ENCODE measurements around the gene PTPN4.

The PTPN4 gene, protein sequence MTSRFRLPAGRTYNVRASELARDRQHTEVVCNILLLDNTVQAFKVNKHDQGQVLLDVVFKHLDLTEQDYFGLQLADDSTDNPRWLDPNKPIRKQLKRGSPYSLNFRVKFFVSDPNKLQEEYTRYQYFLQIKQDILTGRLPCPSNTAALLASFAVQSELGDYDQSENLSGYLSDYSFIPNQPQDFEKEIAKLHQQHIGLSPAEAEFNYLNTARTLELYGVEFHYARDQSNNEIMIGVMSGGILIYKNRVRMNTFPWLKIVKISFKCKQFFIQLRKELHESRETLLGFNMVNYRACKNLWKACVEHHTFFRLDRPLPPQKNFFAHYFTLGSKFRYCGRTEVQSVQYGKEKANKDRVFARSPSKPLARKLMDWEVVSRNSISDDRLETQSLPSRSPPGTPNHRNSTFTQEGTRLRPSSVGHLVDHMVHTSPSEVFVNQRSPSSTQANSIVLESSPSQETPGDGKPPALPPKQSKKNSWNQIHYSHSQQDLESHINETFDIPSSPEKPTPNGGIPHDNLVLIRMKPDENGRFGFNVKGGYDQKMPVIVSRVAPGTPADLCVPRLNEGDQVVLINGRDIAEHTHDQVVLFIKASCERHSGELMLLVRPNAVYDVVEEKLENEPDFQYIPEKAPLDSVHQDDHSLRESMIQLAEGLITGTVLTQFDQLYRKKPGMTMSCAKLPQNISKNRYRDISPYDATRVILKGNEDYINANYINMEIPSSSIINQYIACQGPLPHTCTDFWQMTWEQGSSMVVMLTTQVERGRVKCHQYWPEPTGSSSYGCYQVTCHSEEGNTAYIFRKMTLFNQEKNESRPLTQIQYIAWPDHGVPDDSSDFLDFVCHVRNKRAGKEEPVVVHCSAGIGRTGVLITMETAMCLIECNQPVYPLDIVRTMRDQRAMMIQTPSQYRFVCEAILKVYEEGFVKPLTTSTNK

DNA sequence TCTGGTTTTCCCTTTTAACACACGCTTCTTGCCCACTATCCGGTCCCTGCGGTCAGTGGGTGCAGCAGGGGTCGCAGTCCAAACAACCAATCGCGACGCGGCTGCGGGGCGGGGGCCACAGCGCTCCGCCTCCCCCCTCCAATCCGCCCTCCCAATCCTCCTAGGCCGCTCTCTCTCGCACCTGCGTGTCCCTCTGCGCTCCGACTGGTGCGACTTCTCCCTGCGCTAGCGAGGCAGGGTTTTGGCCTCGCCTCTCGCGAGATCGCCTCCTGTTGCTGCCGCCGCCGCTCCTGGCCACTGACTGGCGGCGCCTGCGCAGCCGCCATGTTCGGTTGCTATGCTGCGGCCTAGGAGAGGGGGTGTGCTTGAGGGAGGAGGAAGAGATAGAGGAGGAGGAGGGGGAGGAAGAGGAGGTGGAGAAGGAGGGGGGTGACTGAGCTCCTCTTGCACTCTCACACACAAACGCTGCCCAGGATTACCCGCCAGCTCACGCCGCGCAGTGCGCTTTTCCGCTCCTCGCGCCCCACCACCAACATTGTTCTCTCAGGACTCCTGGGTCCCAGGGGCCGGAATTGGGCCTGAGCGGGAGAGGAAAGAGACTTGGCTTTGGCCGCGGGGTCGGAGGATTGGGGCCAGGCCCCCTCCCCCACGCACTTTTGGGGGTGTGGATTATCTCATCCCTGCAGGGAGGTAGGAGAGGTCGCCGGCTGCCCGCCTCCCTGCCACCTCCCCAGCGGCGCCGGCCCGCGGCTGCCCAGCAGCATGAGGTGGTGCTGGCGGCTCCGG is at the start of gene PTPN4:
PTPN4 (plus strand) TSS at position 472 of the 786 bp plus-strand sequence. CDS start 49,932 bp downstream, outside the sequence.
- DNase-seq = peak; percentile 98 to 99

DNA sequence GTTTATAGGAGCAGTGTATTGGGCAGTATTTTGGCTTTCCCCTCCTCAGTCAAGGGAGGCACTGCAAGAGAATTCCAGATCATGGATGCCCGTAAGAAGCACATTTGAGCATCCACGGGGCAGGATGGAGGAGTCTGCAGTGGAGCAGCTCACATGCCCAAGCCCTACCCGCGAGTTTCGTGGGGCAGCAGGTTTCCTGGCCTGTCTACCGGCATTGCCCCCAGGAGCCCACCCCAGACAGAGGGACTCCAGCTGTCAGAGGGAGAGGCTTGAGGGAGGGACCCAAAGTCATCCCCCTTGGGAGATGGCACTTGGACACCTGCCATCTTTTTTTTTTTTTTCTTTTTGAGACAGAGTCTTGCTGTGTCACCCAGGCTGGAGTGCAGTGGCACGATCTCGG is 49.4 kb upstream of the PTPN4 start:
- DNase-seq = no peak

DNA sequence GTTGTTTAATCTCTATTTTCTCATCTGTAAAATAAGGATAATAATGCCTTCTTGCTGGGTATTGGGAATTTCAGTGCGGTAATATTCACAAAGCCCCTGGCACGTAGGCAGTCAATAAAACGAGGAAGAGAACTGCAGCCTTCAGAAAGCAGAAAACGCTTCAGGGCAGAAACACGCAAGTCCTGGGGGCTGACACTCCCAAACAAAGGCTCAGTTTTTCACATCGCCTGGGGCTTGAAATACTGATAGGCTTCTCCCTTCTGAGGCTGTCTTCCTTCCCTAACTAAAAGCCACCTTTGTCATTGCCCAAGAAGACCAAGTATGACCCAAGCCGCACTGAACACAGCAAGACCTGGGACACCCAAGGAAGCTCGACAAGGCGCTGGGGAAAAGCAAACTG is 48.4 kb upstream of the PTPN4 start:
- DNase-seq = no peak

DNA sequence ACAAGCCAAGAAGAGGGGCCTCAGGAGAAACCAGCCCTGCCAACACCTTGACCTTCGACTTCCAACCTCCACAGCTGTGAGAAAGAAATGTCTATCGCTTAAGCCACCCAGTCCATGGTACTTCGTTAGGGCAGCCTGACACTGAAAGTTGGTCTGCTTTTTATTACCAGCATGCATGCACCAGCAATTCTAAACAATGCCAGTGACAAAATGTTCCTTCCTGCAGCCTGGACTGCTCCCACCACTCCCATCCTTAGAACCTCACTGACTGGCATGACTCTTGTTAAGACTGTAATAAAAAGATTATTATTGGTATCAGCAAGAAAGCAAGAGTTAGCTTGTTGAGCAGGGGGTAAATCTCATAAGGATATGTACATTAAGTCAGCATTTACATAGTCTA is 47.2 kb upstream of the PTPN4 start:
- no peak for DNase-seq

DNA sequence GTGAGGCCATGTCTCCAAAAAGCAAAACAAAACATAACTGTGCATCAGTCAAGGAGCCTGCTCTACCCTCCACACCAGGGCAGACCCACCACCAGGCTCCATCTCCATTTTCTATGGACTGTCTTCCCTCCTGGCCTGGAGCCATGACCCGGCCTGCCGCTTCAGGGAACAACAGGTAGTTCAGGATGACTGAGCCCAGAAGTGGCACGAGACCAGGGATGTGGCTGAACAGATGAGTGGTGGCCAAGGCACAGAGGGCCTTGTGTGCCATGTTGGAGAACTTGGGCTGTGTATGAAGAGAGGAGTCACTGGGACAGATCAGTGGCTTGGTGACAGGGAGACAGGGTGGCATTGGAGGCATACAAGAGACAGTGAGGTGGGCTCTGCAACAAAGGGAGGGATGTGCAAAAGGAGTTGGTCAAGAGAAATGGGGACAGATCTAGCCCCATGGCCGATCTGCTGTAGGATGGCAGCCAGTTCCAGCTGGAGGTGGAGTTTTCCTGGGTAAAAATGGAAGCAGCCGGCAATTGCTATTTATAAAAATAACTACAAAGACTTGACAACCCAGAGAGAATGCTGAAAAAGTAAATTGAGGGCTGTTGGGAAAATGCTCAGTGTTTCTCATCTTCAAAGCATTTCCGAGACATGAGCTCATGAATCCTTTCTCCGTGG is 45.8 kb upstream of the PTPN4 start:
- DNase-seq = no peak

DNA sequence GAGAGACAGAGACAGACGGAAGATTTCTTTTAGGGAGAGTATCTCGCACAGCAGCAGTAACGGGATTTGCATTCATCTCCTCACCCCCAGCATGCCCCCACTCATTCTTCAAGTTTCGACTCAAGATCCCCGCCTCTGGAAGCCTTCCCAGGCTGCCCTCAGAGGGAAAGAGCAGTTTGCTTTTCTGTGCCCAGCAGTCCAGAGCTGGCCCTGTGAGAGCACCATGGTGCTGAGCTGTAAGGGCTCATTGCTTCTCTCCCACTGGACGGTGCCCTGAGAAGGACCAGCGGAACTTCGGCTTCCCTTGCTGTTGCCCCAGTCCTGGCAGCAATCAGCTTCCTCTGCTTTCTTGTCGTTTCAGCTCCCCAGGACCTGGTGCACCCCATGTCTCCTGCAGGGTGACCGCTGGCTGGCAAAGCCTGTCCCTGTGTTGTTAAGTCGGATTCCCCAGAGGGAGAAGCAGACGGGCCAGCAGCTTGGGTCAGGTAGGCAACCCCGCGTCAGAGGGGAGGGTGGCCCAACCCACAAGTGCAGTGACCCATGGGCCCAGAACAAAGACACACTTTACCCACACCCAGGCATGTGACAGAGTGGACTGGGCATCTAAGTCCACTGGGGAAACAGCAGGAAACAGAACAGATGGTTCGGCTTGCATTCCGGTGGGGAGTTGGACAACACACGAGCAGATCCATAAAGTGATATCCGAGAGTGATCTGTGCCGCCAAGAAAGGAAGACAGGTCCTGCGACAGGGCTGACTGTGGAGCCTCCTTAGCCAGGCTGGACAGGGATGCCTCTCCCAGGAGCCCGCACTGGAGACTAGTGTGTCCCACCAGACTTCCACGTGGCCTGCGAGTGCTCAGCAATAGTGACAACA is 44.1 kb upstream of the PTPN4 start:
- no peak for DNase-seq

DNA sequence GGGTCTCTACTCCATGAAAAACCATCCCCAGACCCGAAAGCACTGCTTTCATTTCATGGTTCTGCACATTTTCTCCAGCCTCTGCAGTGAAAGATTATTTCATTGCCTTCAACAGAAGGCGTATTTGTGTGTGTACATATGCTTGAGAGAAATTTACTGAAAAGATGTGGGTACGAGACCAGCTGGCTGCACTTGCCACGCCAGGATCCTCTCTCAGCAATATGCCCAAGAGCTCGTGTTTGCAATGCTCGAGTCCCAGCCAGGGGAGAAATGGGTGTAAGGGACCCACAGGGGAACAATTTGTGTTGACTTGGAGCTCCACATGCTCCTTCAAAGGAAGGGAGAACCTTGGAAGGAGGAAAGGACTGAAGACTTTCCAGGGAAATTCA is 43.4 kb upstream of the PTPN4 start:
- no peak for DNase-seq

DNA sequence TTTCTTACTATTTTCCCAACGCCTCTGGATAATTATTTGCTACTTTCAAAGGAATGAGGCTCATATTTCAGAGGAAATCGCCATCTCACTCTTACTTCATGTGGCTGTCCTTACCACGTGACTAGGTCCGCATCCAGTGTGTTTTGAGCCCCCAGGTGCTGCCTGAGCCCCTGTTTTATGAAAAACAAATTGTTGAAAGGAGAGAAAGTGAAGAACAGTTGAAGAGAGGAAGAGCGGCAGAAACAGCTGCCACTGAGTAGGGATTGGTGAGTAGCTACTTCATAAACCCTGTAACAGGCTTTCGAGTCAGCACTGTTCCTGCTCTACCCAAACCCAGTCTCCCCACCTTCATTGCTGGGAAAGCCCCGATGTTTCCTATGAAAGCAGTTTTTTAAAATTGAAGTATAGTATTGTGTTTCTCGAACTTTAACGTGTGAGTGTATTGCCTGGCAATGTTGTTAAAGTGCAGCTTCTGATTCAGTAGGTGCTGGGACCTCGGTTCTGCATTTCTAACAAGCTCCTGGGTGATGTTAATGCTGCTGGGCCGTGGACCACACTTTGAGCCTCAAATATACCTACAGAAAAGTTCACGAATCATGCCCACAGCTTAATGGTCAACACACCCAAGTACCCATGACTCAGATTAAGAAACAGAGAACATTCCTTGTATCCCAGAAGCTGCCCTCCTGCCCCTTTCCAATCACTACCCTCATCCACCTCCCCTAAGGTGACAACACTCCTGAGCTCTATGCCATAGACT is 41.0 kb upstream of the PTPN4 start:
- DNase-seq = no peak

DNA sequence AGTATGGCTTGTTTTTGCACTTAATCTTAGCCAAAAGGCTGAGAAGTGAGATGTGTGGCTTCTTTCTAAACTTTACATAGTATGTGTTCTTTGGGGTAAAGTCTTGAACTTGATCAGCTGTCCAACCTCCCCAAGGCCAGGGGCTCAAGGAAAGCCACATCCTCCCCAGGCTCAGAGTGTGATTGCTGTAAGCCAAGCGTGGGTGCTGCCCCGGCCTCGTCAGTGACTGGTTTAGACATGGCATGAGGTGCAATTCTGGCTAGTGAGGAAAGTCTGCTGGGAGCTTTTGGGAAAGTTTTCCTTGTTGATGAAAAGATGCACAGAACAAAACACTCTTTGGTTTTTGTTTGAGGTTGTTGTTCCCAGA is 40.5 kb upstream of the PTPN4 start:
- no peak for DNase-seq

DNA sequence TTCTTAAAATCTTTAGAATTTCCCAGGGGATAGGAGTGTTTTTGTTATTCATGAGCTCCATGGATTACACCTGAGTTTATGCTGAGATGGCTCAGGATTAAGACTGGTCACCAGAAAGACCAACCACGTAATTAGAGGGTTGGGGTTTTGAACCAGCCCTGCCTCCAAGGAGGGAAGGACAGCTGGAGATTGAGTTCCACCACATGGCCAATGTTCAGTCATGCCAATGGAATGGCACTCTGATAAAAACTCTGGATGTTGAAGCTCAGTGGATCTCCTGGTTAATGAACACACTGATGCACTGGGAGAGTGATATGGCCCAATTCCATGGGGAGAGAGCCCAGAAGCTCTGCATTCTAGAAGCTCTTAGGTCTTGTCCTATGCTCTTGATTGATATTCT is 38.7 kb upstream of the PTPN4 start:
- no peak for DNase-seq

DNA sequence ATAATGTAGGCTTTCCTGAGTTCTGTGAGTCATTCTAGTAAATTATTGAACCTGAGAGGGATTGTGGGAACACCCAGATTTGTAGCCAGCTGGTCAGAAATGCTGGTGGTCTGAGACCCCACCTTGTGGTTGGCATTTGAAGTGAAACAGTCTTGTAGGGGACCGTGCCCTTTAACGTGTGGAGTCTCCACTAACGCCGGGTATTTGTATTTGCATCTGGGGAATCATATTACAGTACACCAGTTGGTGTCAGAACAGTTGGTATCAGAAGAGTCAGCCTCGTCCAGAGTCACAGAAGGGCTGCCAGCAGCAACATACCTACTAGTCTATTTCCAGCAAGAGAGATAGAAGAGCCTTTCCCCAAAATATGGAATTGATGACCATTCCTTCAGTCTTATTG is 38.3 kb upstream of the PTPN4 start:
- DNase-seq = no peak

DNA sequence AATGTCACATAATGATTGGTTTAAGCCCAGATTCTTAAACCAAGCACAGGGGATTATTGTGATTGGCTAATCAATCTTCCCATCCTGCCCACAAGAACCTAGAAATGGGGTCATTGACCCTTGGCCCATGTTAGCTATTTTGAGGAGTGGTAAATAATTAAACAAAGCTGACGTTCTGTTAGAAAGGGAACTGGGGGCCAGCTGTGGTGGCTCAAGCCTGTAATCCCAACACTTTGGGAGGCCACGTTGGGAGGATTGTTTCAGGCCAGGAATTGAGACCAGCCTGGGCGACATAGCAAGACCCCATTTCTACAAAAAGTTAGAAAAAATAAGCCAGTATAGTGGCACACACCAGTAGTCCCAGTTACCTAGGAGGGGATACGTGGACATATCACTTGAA is 37.8 kb upstream of the PTPN4 start:
- DNase-seq = no peak

DNA sequence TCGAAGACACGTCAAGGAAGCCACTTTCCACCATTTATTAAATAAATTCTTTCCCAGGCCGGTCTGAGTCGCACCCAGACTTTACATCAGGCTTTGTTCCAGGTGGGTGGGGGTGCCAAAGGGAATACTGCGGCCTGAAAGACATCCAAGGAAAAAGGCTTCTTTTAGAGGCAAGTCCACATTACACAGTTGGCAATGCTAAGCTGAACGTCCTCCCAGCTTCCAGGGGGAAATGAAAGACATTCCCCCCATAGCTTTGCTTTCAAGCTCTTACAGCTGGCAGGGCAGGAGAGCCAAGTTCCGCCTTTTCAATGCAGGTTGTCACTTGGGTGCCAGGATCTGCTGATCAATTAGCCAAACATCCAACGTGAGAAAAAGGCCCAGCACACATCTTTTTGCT is 36.5 kb upstream of the PTPN4 start:
- no peak for DNase-seq

DNA sequence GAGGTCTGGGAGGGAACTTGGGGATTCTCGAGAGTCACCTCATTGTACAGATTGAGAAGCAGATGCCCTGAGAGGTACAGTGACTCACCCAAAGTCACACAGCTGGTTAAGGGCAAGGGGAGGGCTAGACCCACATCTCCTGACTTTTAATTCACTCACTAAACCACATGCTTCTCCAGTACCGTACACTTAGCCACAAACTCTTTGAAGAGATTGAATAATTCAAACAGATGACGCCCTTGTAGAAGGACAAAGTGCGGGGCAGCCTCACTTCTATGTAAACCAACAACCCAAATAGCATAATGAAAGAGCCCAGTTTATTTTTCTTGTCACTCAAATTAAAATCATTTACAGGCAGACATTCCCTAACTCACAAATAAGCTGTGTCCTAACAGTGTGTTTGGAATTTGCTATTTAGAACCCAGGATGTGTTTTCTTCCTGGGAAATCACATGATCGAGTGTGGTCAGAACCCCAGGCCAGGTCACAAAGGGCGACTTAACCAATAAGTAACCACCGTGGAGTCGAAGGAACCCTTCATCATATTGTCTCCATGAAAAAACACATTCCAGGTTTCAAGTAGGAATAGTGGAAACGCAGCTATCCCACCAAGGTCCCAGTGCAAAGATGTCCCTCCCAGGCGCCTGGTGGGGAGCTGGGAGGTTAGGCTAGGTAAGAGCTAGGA is 35.8 kb upstream of the PTPN4 start:
- no peak for DNase-seq

DNA sequence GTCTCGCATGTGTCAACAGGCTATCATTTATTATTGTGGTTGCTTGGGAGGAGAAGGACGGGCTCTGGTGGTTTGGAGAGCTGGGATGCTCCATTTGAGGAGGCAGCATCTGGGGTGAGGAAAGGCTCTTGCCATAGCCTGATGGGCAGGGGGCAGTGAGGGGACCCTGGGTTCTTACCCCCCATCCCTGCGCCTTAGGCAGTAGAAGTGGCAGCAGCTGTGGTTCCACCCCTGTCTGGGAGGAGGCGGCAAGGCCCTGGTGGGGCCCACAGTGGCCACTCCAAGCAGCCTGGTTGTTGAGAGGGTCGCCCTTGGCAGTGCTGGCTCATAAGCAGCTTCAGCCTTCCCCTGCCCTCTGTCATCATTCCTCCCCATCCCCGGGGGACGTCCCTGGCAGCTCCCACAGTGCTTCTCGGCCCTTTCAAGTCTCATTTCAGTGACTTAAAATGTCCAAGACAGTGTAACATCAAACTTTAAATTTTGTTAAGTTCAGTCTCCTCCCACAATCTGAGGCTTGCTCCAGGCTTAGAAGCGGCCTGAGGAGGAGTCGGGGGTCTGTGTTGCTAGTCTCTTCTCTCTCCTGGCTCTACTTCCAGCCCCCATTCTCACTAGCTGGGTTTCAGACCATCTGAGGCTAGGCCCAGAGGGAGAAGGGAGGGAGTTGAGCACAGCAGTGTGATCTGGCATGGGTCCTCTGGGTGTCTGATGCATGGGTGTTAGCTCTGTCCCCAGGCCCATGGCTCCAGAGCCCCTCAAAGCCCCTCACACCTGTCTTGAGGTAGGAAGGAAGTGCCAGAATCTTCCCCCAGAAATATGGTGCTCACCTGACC is 34.9 kb upstream of the PTPN4 start:
- no peak for DNase-seq

DNA sequence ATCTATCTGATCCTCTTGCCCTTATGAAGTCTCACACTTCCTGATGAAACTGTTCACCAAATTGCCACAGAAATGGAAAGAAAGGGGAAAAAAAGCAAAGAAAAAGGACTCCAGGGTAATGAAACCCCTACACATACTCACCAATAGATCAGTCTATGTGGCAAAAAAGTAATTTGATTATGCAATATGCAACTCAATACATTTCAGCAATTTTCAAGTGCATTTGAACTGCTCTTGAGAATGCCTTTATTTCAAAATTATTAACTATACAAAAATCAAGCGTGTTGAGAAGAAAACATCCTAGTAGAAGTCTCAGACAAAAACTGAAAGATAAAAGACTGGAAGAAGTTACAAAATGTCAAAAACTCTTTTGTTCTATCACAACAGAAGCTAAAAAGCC is 32.2 kb upstream of the PTPN4 start:
- no peak for DNase-seq

DNA sequence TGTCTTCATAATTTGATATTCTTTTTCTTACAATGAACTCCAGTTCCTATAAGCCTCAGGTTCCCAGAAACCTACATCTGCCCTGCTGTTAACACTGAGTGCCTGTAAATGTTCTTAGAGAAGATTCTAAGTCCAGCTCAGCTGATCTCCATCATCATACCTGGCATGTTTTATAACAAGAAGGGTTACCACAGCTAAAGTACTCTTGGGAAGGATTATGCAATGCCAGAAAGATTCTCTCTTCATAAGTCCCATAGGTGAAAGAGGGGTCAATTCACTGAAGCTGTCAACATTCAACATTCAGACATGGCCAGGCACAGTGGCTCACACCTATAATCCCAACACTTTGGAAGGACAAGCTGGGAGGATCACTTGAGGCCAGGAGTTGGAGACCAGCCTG is 31.3 kb upstream of the PTPN4 start:
- no peak for DNase-seq

DNA sequence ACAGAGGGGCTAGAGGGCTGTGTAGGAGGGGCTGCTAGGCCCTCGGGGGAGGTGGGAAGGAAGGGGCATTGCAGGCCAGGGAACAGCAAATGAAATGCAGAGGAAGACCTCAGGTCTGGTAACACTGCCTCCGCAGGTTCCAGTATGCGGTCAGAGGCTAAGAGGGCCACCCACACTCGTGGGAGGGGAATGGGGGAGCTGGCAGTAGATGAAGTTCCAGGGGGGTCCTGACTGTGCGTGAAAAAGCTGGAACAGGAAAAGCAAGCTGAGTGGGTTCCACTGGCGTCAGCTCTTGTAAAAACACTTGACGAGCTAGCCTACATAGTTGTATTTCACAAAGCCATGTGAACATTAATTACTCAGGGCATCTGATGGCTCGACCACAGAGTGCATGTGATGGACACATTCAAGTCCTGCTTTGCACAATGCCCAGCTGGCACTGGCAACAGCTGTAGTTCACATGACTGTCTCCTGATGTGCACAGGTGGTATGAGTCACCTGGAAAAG is 29.0 kb upstream of the PTPN4 start:
- DNase-seq = no peak

DNA sequence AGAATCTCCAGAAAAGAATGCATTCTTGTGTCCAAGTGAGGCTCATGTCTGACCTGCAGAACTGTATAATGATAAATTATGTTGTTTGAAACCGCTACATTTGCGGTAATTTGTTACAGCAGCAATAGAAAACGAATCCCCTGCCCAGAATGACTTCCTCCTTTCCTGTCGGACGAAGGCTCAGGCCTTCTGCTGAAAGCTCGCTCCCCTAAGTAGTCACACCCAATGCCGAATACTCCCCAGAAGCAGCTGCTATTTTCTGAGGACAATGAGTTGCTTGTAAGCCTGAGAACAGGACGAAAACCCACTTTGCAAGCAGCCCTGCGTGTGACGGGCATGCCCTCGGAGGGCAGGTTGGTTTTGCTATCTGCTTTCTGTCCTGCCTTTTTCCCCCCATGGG is 27.7 kb upstream of the PTPN4 start:
- DNase-seq = no peak

Data from CD4-positive, alpha-beta T cell treated with Interleukin-4 for 1 hour (primary cell).